Measurements from ENCODE around the gene ADAMTS8. TPM values are rescaled to one million over a fixed set of nuclear protein-coding genes. Genes with fewer than 3 reads are reported as not detected.

ADAMTS8 gene
- total RNA-seq, 1 experiment from 2014 or later = 0.07 TPM

GRCh38 chr11:130404727-130405126 is 23.7 kb downstream of the ADAMTS8 start:
- RAD21 ChIA-PET (ENCODE audit: low non-redundant PET in 1 of 2, low total read pairs in 2 of 2, uncharacterized antibody in 2 of 2, unreplicated experiment in 2 of 2) = interaction anchor here in 1 of 2 experiments (0.6 kb wide), 1 partner anchor 1236 kb away, joined by 5 read pairs; no protein-coding TSS in a partner anchor
- Histone ChIP-seq H3K9me2 (ENCODE audit: insufficient read depth) (no peaks in the 10 kb centered on the region), H3K9ac (ENCODE audit: low read length) (no peak overlapping the region), H3K79me2 (ENCODE audit: insufficient read depth, low read length) (no peaks in the 10 kb centered on the region), H3K27me3 (ENCODE audit: insufficient read depth, low read length) (0 out of 2 replicates have a peak, but pooled peaks cover under 1% of the 10 kb centered on the region), H3K4me1 (ENCODE audit: control insufficient read depth in 1 of 2, insufficient read depth in 2 of 2, low read length in 2 of 2) (peaks cover 0 to 7% of the 10 kb centered on the region in 2 experiments; a peak in 2 of 4 replicates), H3K4me3 (replicated peaks in 1 of 2; ENCODE audit: low read depth in 1 of 2, low read length in 2 of 2) (no peak overlapping the region), H3K27ac (ENCODE audit: low read depth, low read length) (no peak overlapping the region), H4K20me1 (ENCODE audit: insufficient read depth) (no peaks in the 10 kb centered on the region), H3K4me2 (ENCODE audit: low read length) (no peak overlapping the region), H2AFZ (ENCODE audit: low read depth, low read length, poor library complexity, severe bottlenecking) (no peak overlapping the region), H3K9me3 (ENCODE audit: control insufficient read depth in 1 of 2, insufficient read depth in 1 of 2, low read depth in 1 of 2, low read length in 2 of 2) (no peaks in the 10 kb centered on the region), H3K36me3 (ENCODE audit: control insufficient read depth in 1 of 2, insufficient read depth in 2 of 2, low read length in 2 of 2) (no peaks in the 10 kb centered on the region)
- TF ChIP-seq POLR2A (IDR thresholded peaks at IDR 0.05; ENCODE audit: borderline replicate concordance, extremely low read depth, insufficient read depth, insufficient read length) = no peak
- TF ChIP-seq CEBPB (IDR thresholded peaks at IDR 0.05; ENCODE audit: low read depth) = no peak
- TF ChIP-seq YY1 (IDR thresholded peaks at IDR 0.05; ENCODE audit: extremely low read depth, insufficient replicate concordance, low read depth, low read length) = no peak
- TF ChIP-seq SIN3A (IDR thresholded peaks at IDR 0.05; ENCODE audit: low read depth) = no peak
- TF ChIP-seq ELF1 (IDR thresholded peaks at IDR 0.05; ENCODE audit: borderline replicate concordance, low read depth) = no peak
- TF ChIP-seq SRF (IDR thresholded peaks at IDR 0.05; ENCODE audit: low read depth) = no peak
- no peak for TF ChIP-seq POLR2AphosphoS5 (IDR thresholded peaks at IDR 0.05; ENCODE audit: low read depth, low read length)
- TF ChIP-seq, protein P1, sequence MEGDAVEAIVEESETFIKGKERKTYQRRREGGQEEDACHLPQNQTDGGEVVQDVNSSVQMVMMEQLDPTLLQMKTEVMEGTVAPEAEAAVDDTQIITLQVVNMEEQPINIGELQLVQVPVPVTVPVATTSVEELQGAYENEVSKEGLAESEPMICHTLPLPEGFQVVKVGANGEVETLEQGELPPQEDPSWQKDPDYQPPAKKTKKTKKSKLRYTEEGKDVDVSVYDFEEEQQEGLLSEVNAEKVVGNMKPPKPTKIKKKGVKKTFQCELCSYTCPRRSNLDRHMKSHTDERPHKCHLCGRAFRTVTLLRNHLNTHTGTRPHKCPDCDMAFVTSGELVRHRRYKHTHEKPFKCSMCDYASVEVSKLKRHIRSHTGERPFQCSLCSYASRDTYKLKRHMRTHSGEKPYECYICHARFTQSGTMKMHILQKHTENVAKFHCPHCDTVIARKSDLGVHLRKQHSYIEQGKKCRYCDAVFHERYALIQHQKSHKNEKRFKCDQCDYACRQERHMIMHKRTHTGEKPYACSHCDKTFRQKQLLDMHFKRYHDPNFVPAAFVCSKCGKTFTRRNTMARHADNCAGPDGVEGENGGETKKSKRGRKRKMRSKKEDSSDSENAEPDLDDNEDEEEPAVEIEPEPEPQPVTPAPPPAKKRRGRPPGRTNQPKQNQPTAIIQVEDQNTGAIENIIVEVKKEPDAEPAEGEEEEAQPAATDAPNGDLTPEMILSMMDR (IDR thresholded peaks at IDR 0.05 in 2 of 3, conservative IDR thresholded peaks at IDR 0.05 in 1 of 3; ENCODE audit: borderline replicate concordance in 1 of 3, insufficient read depth in 1 of 3, low read depth in 2 of 3, low read length in 2 of 3) = no peak
- no peak for TF ChIP-seq FOSL1 (IDR thresholded peaks at IDR 0.05; ENCODE audit: low read depth)
- POLR2A ChIA-PET = no interaction called here
- CTCF ChIA-PET = no interaction called here
- no peak for DNase-seq (ENCODE audit: low read depth, low spot score)
- intact Hi-C loops (cut with micrococcal nuclease) = no loop called here
- no peak for ATAC-seq
- BruUV-seq (replicated peaks) = no TSS peak

GRCh38 chr11:130403967-130404366 is 24.4 kb downstream of the ADAMTS8 start:
- Histone ChIP-seq H3K27ac (ENCODE audit: low read depth, low read length) (no peak overlapping the region), H3K36me3 (ENCODE audit: control insufficient read depth in 1 of 2, insufficient read depth in 2 of 2, low read length in 2 of 2) (no peaks in the 10 kb centered on the region), H2AFZ (ENCODE audit: low read depth, low read length, poor library complexity, severe bottlenecking) (no peak overlapping the region), H3K4me3 (replicated peaks in 1 of 2; ENCODE audit: low read depth in 1 of 2, low read length in 2 of 2) (no peak overlapping the region), H4K20me1 (ENCODE audit: insufficient read depth) (no peaks in the 10 kb centered on the region), H3K9me3 (ENCODE audit: control insufficient read depth in 1 of 2, insufficient read depth in 1 of 2, low read depth in 1 of 2, low read length in 2 of 2) (no peaks in the 10 kb centered on the region), H3K4me2 (ENCODE audit: low read length) (no peak overlapping the region), H3K4me1 (ENCODE audit: control insufficient read depth in 1 of 2, insufficient read depth in 2 of 2, low read length in 2 of 2) (peaks cover 0 to 7% of the 10 kb centered on the region in 2 experiments; a peak in 2 of 4 replicates), H3K9me2 (ENCODE audit: insufficient read depth) (no peaks in the 10 kb centered on the region), H3K79me2 (ENCODE audit: insufficient read depth, low read length) (no peaks in the 10 kb centered on the region), H3K27me3 (ENCODE audit: insufficient read depth, low read length) (peaks cover under 1% of the 10 kb centered on the region; the same call in 1 of the 2 replicates), H3K9ac (ENCODE audit: low read length) (no peak overlapping the region)
- no peak for ATAC-seq
- no TSS peak for BruUV-seq (replicated peaks)
- ChIA-PET POLR2A (no interaction called here), CTCF (no interaction called here), RAD21 (ENCODE audit: low non-redundant PET in 1 of 2, low total read pairs in 2 of 2, uncharacterized antibody in 2 of 2, unreplicated experiment in 2 of 2) (no interaction called here)
- intact Hi-C loops (cut with micrococcal nuclease) = no loop called here
- DNase-seq (ENCODE audit: low read depth, low spot score) = no peak
- TF ChIP-seq ZNF274 (IDR thresholded peaks at IDR 0.05; ENCODE audit: low read depth, low read length) (no peak), POLR2AphosphoS5 (IDR thresholded peaks at IDR 0.05; ENCODE audit: low read depth, low read length) (no peak), SIN3A (IDR thresholded peaks at IDR 0.05; ENCODE audit: low read depth) (no peak), SP1 (IDR thresholded peaks at IDR 0.05; ENCODE audit: low read depth) (no peak), EGR1 (IDR thresholded peaks at IDR 0.05; ENCODE audit: low read depth) (no peak), FOSL1 (IDR thresholded peaks at IDR 0.05; ENCODE audit: low read depth) (no peak), TCF7L2 (IDR thresholded peaks at IDR 0.05; ENCODE audit: borderline replicate concordance, extremely low read depth, insufficient read depth, insufficient read length) (no peak), ZFX (IDR thresholded peaks at IDR 0.05) (no peak)
- TF ChIP-seq, protein P1 (IDR thresholded peaks at IDR 0.05 in 2 of 3, conservative IDR thresholded peaks at IDR 0.05 in 1 of 3; ENCODE audit: borderline replicate concordance in 1 of 3, insufficient read depth in 1 of 3, low read depth in 2 of 3, low read length in 2 of 3) = no peak

All from HCT116 (cell line).